Thoracic aorta (tissue), 2 donors: Measurements from ENCODE around the gene OR4K17. TPM values are rescaled to one million over a fixed set of nuclear protein-coding genes. Genes with fewer than 3 reads are reported as not detected.
"Not testable (repeated sequence)": the region's sequence is repeated elsewhere in the genome, so short reads cannot be mapped to it uniquely, and the experiment has no call there.

Experiments
- ATAC-seq: fragments of 150-250 bp; one replicate; pipeline ENCODE4 v1.8.0; 2017; ENCODE audit warnings: low read depth; ENCODE audit not compliant: insufficient number of reproducible peaks, low FRiP score
- DNase-seq: peaks from one replicate; pipeline ENCODE4 v3.0.0-alpha.2; 2020; ENCODE audit warnings: low spot score
- H3K27ac ChIP-seq, 2 donors: fragments of 200-600 bp; sonication (generic); 1 replicate in 1 of 2; 2 replicates in 1 of 2; pipeline ENCODE4 v1.5.1; 2016; ENCODE audit warnings: mild to moderate bottlenecking in 2 of 2, moderate library complexity in 2 of 2
- H3K27me3 ChIP-seq: fragments of 200-600 bp; sonication (generic); replicated peaks from 2 replicates; pipeline ENCODE4 v1.6.0; 2016; ENCODE audit warnings: mild to moderate bottlenecking; ENCODE audit not compliant: insufficient read depth
- H3K36me3 ChIP-seq: fragments of 200-600 bp; sonication (generic); one replicate; pipeline ENCODE4 v1.5.1; 2016
- H3K4me1 ChIP-seq, 2 donors: fragments of 200-600 bp; sonication (generic); 1 replicate in 1 of 2; 2 replicates in 1 of 2; pipeline versions ENCODE4 v1.5.1 to v1.6.0; 2016; ENCODE audit warnings: low read depth in 2 of 2, mild to moderate bottlenecking in 1 of 2; ENCODE audit not compliant: control insufficient read depth in 1 of 2
- H3K4me3 ChIP-seq: fragments of 200-600 bp; sonication (generic); 2 replicates; pipeline ENCODE4 v1.5.1; 2016; ENCODE audit warnings: mild to moderate bottlenecking
- H3K9me3 ChIP-seq: fragments of 200-600 bp; sonication (generic); 2 replicates; pipeline ENCODE4 v1.5.1; 2016
- total RNA-seq, 2 donors: library from RNA; depleted of rRNA; stranded (reverse); fragments of >200 nt; gene quantifications; one replicate each; pipeline versions ENCODE4 v1.1.0 to v1.2.3, GENCODE V29; 2016
- TF ChIP-seq, protein P1 (sequence below): fragments of 200-600 bp; sonication (generic); IDR thresholded peaks from one replicate; pipeline ENCODE4 v1.5.1; 2019; ENCODE audit warnings: antibody characterized with exemption

OR4K17 gene
- total RNA-seq: not detected

DNA sequence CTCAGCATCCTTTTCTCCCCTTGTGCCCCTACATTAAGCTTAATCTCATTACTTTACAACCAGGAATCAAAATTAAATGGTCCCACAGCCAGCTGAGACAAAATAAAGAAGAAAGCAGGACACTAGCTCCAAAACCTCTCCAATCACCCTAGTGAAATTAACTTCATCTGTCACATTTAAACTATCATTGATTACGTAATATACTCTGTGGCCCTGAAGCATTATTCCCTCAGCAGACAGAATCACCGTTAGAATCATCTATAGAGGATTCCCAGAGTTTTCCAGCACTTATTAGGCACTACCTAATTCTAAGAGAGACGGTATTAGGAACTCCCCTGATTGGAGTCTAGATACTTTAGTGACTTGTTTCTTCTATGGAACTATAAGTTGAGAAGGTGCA is at the start of gene OR4K17:
OR4K17 (plus strand) TSS at position 302 of the 400 bp plus-strand sequence. CDS start 6,761 bp downstream, outside the sequence.
- Histone ChIP-seq H3K36me3 (no peaks in the 10 kb centered on the region), H3K4me3 (no peak within 1 kb of the TSS), H3K27me3 (no peaks in the 10 kb centered on the region), H3K4me1 (no peaks in the 10 kb centered on the region), H3K27ac (no peak within 1 kb of the TSS), H3K9me3 (no peaks in the 10 kb centered on the region)
- no peak for ATAC-seq
- no peak for DNase-seq
- TF ChIP-seq, protein P1, sequence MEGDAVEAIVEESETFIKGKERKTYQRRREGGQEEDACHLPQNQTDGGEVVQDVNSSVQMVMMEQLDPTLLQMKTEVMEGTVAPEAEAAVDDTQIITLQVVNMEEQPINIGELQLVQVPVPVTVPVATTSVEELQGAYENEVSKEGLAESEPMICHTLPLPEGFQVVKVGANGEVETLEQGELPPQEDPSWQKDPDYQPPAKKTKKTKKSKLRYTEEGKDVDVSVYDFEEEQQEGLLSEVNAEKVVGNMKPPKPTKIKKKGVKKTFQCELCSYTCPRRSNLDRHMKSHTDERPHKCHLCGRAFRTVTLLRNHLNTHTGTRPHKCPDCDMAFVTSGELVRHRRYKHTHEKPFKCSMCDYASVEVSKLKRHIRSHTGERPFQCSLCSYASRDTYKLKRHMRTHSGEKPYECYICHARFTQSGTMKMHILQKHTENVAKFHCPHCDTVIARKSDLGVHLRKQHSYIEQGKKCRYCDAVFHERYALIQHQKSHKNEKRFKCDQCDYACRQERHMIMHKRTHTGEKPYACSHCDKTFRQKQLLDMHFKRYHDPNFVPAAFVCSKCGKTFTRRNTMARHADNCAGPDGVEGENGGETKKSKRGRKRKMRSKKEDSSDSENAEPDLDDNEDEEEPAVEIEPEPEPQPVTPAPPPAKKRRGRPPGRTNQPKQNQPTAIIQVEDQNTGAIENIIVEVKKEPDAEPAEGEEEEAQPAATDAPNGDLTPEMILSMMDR: no peak

GRCh38 chr14:20092050-20092449 is 18.5 kb upstream of the OR4K17 start:
- Histone ChIP-seq H3K4me1 (no peaks in the 10 kb centered on the region), H3K36me3 (no peaks in the 10 kb centered on the region), H3K9me3 (no peaks in the 10 kb centered on the region), H3K27me3 (no peaks in the 10 kb centered on the region), H3K27ac (no peak overlapping the region), H3K4me3 (no peak overlapping the region)
- ATAC-seq: no peak
- TF ChIP-seq, protein P1: no peak
- no peak for DNase-seq

- Histone ChIP-seq H3K27me3 (no peaks in the 10 kb centered on the region), H3K4me3 (no peak overlapping the region), H3K9me3 (no peaks in the 10 kb centered on the region), H3K4me1 (no peaks in the 10 kb centered on the region), H3K36me3 (no peaks in the 10 kb centered on the region), H3K27ac (no peak overlapping the region)
- TF ChIP-seq, protein P1: no peak
- no peak for ATAC-seq
- no peak for DNase-seq
These were observed 17.1 kb upstream of the OR4K17 start for GRCh38 chr14:20093442-20093841.

DNA sequence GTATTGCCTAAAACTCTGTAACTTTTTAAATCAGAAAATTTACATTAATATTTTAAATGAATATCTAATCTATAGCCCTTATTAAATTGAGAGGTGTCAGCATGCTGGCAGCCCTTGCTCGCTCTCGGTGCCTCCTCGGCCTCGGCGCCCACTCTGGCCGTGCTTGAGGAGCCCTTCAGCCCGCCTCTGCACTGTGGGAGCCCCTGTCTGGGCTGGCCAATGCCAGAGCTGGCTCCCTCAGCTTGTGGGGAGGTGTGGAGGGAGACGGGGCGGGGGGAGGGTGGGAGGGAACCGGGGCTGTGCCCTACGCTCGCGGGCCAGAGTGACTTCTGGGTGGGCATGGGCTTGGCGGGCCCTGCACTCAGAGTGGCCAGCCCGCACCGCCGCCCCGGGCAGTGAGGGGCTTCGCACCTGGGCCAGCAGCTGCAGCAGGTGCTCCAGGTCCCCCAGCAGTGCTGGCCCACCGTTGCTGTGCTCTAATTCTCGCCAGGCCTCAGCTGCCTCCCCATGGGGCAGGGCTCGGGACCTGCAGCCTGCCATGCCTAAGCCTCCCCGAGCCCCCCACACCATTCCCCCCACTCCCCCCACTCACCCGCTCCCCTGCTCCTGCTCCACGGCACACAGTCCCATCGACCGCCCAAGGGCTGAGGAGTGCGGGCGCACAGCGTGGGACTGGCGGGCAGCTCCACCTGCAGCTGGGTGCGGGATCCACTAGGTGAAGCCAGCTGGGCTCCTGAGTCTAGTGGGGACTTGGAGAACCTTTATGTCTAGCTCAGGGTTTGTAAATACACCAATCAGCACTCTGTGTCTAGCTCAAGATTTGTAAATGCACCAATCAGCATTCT is 11.4 kb upstream of the OR4K17 start:
- H3K4me3 ChIP-seq, H3K4me1 ChIP-seq, DNase-seq, ATAC-seq, H3K27ac ChIP-seq, H3K27me3 ChIP-seq, H3K9me3 ChIP-seq, H3K36me3 ChIP-seq: not testable (repeated sequence)

GRCh38 chr14:20112321-20112720 is 1.8 kb downstream of the OR4K17 start:
- Histone ChIP-seq H3K27ac (no peak overlapping the region), H3K9me3 (no peaks in the 10 kb centered on the region), H3K4me1 (no peaks in the 10 kb centered on the region), H3K4me3 (no peak overlapping the region), H3K27me3 (no peaks in the 10 kb centered on the region), H3K36me3 (no peaks in the 10 kb centered on the region)
- ATAC-seq (no peak), DNase-seq (no peak)
- TF ChIP-seq, protein P1: no peak
